HEK293 (cell line): Measurements from ENCODE around the gene MAP4K5.

Experiments
- CTCF ChIA-PET: fragments of 350-600 bp; formaldehyde crosslinking; extraction: SDS; loops from one replicate; lab custom pipeline; 2021; ENCODE audit warnings: antibody characterized with exemption; lab: Yijun Ruan, JAX
- POLR2A ChIA-PET: fragments of 300-600 bp; formaldehyde crosslinking; extraction: SDS; loops from one replicate; lab custom pipeline; 2020; ENCODE audit warnings: antibody characterized with exemption, inconsistent platforms; lab: Yijun Ruan, JAX
- H3K27ac ChIP-seq: fragments of 200-500 bp; sonication (Bioruptor generic); 2 replicates; pipeline ENCODE4 v1.5.1; 2014; ENCODE audit warnings: low read depth, low read length, control low read depth, inconsistent platforms; ENCODE audit errors: extremely low read depth
- H3K36me3 ChIP-seq, 2 experiments: fragments of 200-500 bp in 1 of 2; sonication (Bioruptor generic) in 1 of 2; 1 replicate in 1 of 2; 2 replicates in 1 of 2; pipeline ENCODE4 v1.5.1; 2014 to 2017; ENCODE audit warnings: inconsistent platforms in 2 of 2, low read length in 2 of 2; ENCODE audit not compliant: control insufficient read depth in 2 of 2, insufficient read depth in 1 of 2
- H3K4me1 ChIP-seq: fragments of 200-500 bp; sonication (Bioruptor generic); 2 replicates; pipeline ENCODE4 v1.5.1; 2014; ENCODE audit warnings: mild to moderate bottlenecking, low read length, inconsistent platforms; ENCODE audit not compliant: control insufficient read depth, insufficient read depth
- H3K4me3 ChIP-seq: 2 replicates; pipeline ENCODE4 v1.5.1; 2011; ENCODE audit warnings: low read depth, mild to moderate bottlenecking, control low read depth, low read length, moderate library complexity
- H3K9me3 ChIP-seq: fragments of 200-500 bp; sonication (Bioruptor generic); 2 replicates; pipeline ENCODE4 v1.5.1; 2014; ENCODE audit warnings: low read depth, low read length, inconsistent platforms; ENCODE audit not compliant: control insufficient read depth, insufficient read depth
- BCL6B ChIP-seq: fragments of 450-650 bp; formaldehyde crosslinking; IDR thresholded peaks from 2 replicates; pipeline ENCODE4 v1.5.1; 2017; ENCODE audit warnings: missing biosample characterization, missing genetic modification characterization
- FEZF1 ChIP-seq: fragments of 450-650 bp; formaldehyde crosslinking; IDR thresholded peaks from 2 replicates; pipeline ENCODE4 v1.5.1; 2016; ENCODE audit warnings: missing biosample characterization, missing genetic modification characterization
- IKZF3 ChIP-seq: fragments of 450-650 bp; IDR thresholded peaks from 2 replicates; pipeline ENCODE4 v1.5.0; 2018; ENCODE audit warnings: missing biosample characterization, mild to moderate bottlenecking, missing genetic modification characterization, moderate library complexity
- KLF10 ChIP-seq: fragments of 450-650 bp; IDR thresholded peaks from 2 replicates; pipeline ENCODE4 v1.5.1; 2018; ENCODE audit warnings: missing biosample characterization, mild to moderate bottlenecking, missing genetic modification characterization
- KLF17 ChIP-seq: fragments of 450-650 bp; formaldehyde crosslinking; IDR thresholded peaks from 2 replicates; pipeline ENCODE4 v1.5.1; 2016; ENCODE audit warnings: missing biosample characterization, missing genetic modification characterization
- PRDM6 ChIP-seq: fragments of 450-650 bp; formaldehyde crosslinking; IDR thresholded peaks from 2 replicates; pipeline ENCODE4 v1.5.1; 2017; ENCODE audit warnings: missing biosample characterization, missing genetic modification characterization
- SCRT1 ChIP-seq: fragments of 450-650 bp; formaldehyde crosslinking; IDR thresholded peaks from 2 replicates; pipeline ENCODE4 v1.5.1; 2016; ENCODE audit warnings: missing biosample characterization, missing genetic modification characterization, borderline replicate concordance
- YY1 ChIP-seq: fragments of 450-650 bp; formaldehyde crosslinking; IDR thresholded peaks from 2 replicates; pipeline ENCODE4 v1.5.1; 2018; ENCODE audit warnings: missing biosample characterization, missing genetic modification characterization
- YY2 ChIP-seq: fragments of 450-650 bp; formaldehyde crosslinking; IDR thresholded peaks from 2 replicates; pipeline ENCODE4 v1.5.1; 2016; ENCODE audit warnings: missing biosample characterization, missing genetic modification characterization
- ZEB2 ChIP-seq: fragments of 450-650 bp; formaldehyde crosslinking; IDR thresholded peaks from 2 replicates; pipeline ENCODE4 v1.5.1; 2016; ENCODE audit warnings: missing biosample characterization, missing genetic modification characterization
- ZIC2 ChIP-seq: fragments of 450-650 bp; formaldehyde crosslinking; IDR thresholded peaks from 2 replicates; pipeline ENCODE4 v1.5.1; 2016; ENCODE audit warnings: missing biosample characterization, missing genetic modification characterization
- ZNF19 ChIP-seq: fragments of 450-650 bp; formaldehyde crosslinking; IDR thresholded peaks from 2 replicates; pipeline ENCODE4; 2016; ENCODE audit warnings: missing biosample characterization, missing genetic modification characterization, low read depth
- ZNF274 ChIP-seq, 2 experiments: fragments of 200-500 bp in 1 of 2; fragments of 450-650 bp in 1 of 2; sonication (Bioruptor generic) in 1 of 2; formaldehyde crosslinking in 1 of 2; IDR thresholded peaks; 2 replicates each; pipeline versions ENCODE4 v1.5.1 to v1.6.1; 2014 to 2016; ENCODE audit warnings: borderline replicate concordance in 1 of 2, inconsistent platforms in 1 of 2, low read length in 1 of 2, missing biosample characterization in 1 of 2, missing genetic modification characterization in 1 of 2
- ZNF600 ChIP-seq: fragments of 450-650 bp; formaldehyde crosslinking; IDR thresholded peaks from 2 replicates; pipeline ENCODE4 v1.5.1; 2016; ENCODE audit warnings: missing biosample characterization, missing genetic modification characterization
- ZNF639 ChIP-seq: fragments of 450-650 bp; formaldehyde crosslinking; IDR thresholded peaks from 2 replicates; pipeline ENCODE4 v1.5.1; 2016; ENCODE audit warnings: missing biosample characterization, missing genetic modification characterization
- ZSCAN23 ChIP-seq: fragments of 450-650 bp; formaldehyde crosslinking; IDR thresholded peaks from 2 replicates; pipeline ENCODE4 v1.5.1; 2016; ENCODE audit warnings: missing biosample characterization, missing genetic modification characterization
- TF ChIP-seq, protein P1 (sequence below): fragments of 450-650 bp; formaldehyde crosslinking; IDR thresholded peaks from 2 replicates; pipeline ENCODE4 v1.5.1; 2016; ENCODE audit warnings: missing biosample characterization, missing genetic modification characterization

MAP4K5 gene

DNA sequence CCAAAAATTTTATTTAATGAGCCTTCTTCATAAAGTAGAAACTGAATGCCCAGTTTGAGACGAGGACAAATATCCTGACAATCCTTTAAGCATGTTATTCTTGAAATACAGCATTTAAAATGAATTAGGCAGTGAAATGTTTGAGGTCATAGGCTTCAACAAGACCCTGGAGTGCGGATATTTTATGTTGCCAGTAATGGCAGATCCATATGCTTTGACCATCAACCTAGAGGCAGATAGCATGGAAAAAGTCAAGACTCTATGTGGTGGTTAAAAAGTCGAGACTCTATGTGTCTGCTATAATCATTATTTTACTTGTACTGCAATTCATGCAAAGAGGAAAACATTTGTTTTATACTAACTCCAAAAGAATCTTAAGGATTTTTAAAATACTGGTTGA is 2.0 kb upstream of the MAP4K5 start (continued):
- no peak for TF ChIP-seq KLF17 (tag by site-specific recombination)
- no peak for TF ChIP-seq ZNF274 (IDR thresholded peaks at IDR 0.05; ENCODE audit: low read length)
- TF ChIP-seq ZNF274 (tag by site-specific recombination; IDR thresholded peaks at IDR 0.05; ENCODE audit: borderline replicate concordance): no peak
- TF ChIP-seq SCRT1 (tag by site-specific recombination): no peak
- TF ChIP-seq ZNF19 (tag by site-specific recombination): no peak
- TF ChIP-seq YY2 (tag by site-specific recombination): no peak
- no peak for TF ChIP-seq FEZF1 (tag by site-specific recombination)

DNA sequence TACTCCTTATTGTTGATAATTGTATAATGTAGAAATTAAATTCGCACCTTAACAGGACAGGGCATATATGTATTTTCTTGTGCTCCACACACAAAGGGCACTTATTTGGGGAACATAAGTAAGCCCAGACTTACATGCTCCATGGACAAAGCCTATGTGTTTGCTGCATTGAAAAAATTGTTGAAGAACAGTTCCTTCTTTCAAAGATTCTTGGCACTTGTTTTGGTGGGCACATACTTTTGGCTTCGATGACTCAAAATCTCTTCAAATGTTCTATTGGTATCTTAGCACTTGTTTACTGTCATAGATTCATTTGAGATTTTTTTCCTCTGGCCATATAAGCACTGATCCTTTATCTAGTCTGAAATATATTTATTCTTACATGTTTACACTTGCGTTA is 1.4 kb upstream of the MAP4K5 start:
- no peaks in the 10 kb centered on the region for H3K9me3 ChIP-seq
- peaks cover 7% of the 10 kb centered on the region for H3K4me1 ChIP-seq
- ChIA-PET CTCF (no interaction called here), POLR2A (no interaction called here)
- no peak overlapping the region for H3K4me3 ChIP-seq
- TF ChIP-seq ZSCAN23 (tag by site-specific recombination): no peak
- H3K36me3 ChIP-seq: no peaks in the 10 kb centered on the region; a peak in 1 of 3 replicates
- no peak overlapping the region for H3K27ac ChIP-seq

DNA sequence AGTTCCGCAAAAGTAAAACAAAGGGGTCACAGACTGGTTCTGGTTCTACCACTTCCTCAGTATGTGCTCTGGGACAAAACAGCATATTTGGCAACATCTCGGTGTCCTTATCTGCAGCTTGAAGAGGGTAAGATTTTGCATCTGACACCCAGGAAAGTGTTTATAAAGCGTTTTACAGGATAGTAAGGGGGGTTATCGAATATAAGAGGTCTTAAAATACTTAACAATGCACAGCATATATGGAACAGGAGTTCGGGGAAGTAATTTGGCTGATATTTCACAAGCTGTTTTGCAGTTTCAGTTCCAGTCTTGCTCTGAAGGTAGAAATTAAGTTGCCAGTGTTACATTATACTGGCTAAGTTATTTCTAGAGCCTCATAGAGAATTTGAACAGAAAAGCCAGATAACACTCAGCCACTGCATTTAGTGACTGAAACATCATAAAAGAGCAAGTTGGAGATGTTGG is 904 bp upstream of the MAP4K5 start:
- TF ChIP-seq KLF10 (no peak), PRDM6 (tag by site-specific recombination) (peak; percentile 24; the same call in 1 of the 2 replicates)
- CTCF ChIA-PET: interaction anchor here (0.6 kb wide), 1 partner anchor 242 kb away, joined by 3 read pairs; no protein-coding TSS in a partner anchor
- no peaks in the 10 kb centered on the region; a peak in 1 of 3 replicates for H3K36me3 ChIP-seq
- no peak overlapping the region; the same call in 1 of the 2 replicates for H3K27ac ChIP-seq
- peaks cover 7% of the 10 kb centered on the region for H3K4me1 ChIP-seq
- H3K4me3 ChIP-seq: no peak overlapping the region
- POLR2A ChIA-PET: no interaction called here
- H3K9me3 ChIP-seq: no peaks in the 10 kb centered on the region

DNA sequence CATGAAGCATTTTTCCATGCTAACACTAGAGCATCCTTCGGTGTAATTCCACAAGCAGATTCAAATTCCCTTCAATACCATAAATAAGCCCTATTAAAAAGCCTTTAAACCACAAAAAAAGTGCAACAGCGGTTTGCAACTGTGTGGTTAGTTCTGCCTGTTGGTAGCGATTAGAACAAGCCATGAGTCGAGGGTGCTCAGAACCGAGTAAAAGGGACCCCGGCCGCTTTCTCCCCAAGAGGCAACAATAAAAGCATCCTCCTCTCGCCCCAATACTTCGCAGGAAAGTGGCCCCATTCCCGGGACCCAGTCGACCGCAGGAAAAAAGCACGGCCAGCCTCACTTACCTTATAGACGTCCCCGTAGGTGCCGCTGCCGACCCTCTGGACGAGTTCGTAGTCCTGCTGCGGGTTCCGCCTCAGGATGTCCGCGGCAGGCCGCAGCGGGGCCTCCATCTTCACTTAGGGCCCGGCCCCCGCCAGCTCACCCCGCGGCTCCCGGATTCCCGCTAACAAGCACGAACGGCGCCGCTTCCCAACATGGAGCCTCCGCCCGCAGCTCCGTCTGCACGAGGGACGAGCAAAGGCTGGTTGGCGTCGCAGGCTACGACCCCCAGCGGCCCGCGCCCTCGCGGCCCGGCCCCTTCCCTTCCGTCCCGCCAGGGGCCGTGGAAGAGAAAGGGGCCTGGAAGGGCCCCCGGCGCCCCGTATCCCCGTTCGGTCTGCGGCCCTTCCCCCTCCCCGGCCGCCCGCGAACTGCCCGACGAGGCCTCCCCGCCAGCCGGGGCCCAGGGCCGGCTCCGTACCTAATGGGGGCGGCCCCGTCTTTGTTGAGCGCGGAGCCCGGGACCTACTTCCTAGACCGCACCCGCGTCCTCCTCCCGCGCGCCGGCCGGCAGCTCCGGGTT is 521 bp downstream of the MAP4K5 start:
- Histone ChIP-seq H3K9me3 (no peaks in the 10 kb centered on the region), H3K36me3 (no peaks in the 10 kb centered on the region; a peak in 1 of 3 replicates), H3K4me1 (peaks cover 7% of the 10 kb centered on the region), H3K27ac (peak overlapping the region; percentile 97), H3K4me3 (peak overlapping the region; percentile 98)
- CTCF ChIA-PET: interaction anchor here (0.6 to 1.3 kb wide), 9 partner anchors 11 to 930 kb away, joined by 3 to 6 read pairs (median 3); no protein-coding TSS in a partner anchor
- POLR2A ChIA-PET: interaction anchor here (0.7 to 1.4 kb wide), 3 partner anchors 135 to 214 kb away, joined by 3 to 4 read pairs (median 4); partner anchors contain the start of gene CDKL1
- peak; percentile 44; the same call in 1 of the 2 replicates for TF ChIP-seq ZNF600
- TF ChIP-seq IKZF3 (tag by site-specific recombination): peak; percentile 22; the same call in 1 of the 2 replicates
- peak; percentile 49; the same call in 1 of the 2 replicates for TF ChIP-seq ZEB2
- peak; percentile 80 for TF ChIP-seq ZIC2 (tag by site-specific recombination)
- TF ChIP-seq YY1 (tag by site-specific recombination): peak; percentile 53
- no peak for TF ChIP-seq ZNF639 (tag by site-specific recombination)
- TF ChIP-seq BCL6B (tag by site-specific recombination): no peak
- TF ChIP-seq, protein P1, sequence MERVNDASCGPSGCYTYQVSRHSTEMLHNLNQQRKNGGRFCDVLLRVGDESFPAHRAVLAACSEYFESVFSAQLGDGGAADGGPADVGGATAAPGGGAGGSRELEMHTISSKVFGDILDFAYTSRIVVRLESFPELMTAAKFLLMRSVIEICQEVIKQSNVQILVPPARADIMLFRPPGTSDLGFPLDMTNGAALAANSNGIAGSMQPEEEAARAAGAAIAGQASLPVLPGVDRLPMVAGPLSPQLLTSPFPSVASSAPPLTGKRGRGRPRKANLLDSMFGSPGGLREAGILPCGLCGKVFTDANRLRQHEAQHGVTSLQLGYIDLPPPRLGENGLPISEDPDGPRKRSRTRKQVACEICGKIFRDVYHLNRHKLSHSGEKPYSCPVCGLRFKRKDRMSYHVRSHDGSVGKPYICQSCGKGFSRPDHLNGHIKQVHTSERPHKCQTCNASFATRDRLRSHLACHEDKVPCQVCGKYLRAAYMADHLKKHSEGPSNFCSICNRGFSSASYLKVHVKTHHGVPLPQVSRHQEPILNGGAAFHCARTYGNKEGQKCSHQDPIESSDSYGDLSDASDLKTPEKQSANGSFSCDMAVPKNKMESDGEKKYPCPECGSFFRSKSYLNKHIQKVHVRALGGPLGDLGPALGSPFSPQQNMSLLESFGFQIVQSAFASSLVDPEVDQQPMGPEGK (tag by site-specific recombination): peak; percentile 13; the same call in 1 of the 2 replicates
